ENCODE measurements around the gene SENP2. TPM values are rescaled to one million over a fixed set of nuclear protein-coding genes. Genes with fewer than 3 reads are reported as not detected.
A peak's percentile ranks its signal among the peaks of the same experiment; 100 is the strongest.

Gene SENP2
- total RNA-seq, 3 donors from 2014 or later = 32.0 to 45.2 (median 34.4) TPM

- intact Hi-C loops (cut with DNase I; ENCODE audit: low total_unique reads) = no loop called here
- Histone ChIP-seq H3K4me3 (no peak overlapping the region), H3K36me3 (no peaks in the 10 kb centered on the region), H3K27me3 (no peaks in the 10 kb centered on the region), H3K9me3 (no peaks in the 10 kb centered on the region), H3K4me1 (peaks cover 0 to 5% of the 10 kb centered on the region in 2 donors), H3K27ac (no peak overlapping the region)
- TF ChIP-seq CTCF (IDR thresholded peaks at IDR 0.05) = no peak
- TF ChIP-seq POLR2A (IDR thresholded peaks at IDR 0.05) = no peak
- no peak for TF ChIP-seq POLR2AphosphoS5 (IDR thresholded peaks at IDR 0.05)
- no peak for DNase-seq (ENCODE audit: low spot score in 2 of 2)
Observed at GRCh38 chr3:185582236-185582635, 3.9 kb upstream of the SENP2 start.

GRCh38 chr3:185582871-185583270 lies 3.2 kb upstream of the SENP2 start:
- peaks cover 0 to 6% of the 10 kb centered on the region in 2 donors for H3K4me1 ChIP-seq
- intact Hi-C loops (cut with DNase I; ENCODE audit: low total_unique reads) = no loop called here
- no peak for DNase-seq (ENCODE audit: low spot score in 2 of 2)
- TF ChIP-seq CTCF (IDR thresholded peaks at IDR 0.05) = no peak
- TF ChIP-seq POLR2AphosphoS5 (IDR thresholded peaks at IDR 0.05) = no peak
- TF ChIP-seq POLR2A (IDR thresholded peaks at IDR 0.05) = no peak
- H3K9me3 ChIP-seq = no peaks in the 10 kb centered on the region
- no peaks in the 10 kb centered on the region for H3K36me3 ChIP-seq
- no peaks in the 10 kb centered on the region for H3K27me3 ChIP-seq
- no peak overlapping the region for H3K4me3 ChIP-seq
- no peak overlapping the region for H3K27ac ChIP-seq

- intact Hi-C loops (cut with DNase I; ENCODE audit: low total_unique reads) = no loop called here
- no peak overlapping the region for H3K4me3 ChIP-seq
- H3K27me3 ChIP-seq = no peaks in the 10 kb centered on the region
- H3K27ac ChIP-seq = no peak overlapping the region
- no peaks in the 10 kb centered on the region for H3K36me3 ChIP-seq
- H3K9me3 ChIP-seq = no peaks in the 10 kb centered on the region
- no peak for DNase-seq (ENCODE audit: low spot score in 2 of 2)
- TF ChIP-seq CTCF (IDR thresholded peaks at IDR 0.05) (no peak), POLR2A (IDR thresholded peaks at IDR 0.05) (no peak), POLR2AphosphoS5 (IDR thresholded peaks at IDR 0.05) (no peak)
- H3K4me1 ChIP-seq = peaks cover 0 to 15% of the 10 kb centered on the region in 2 donors
Observed at GRCh38 chr3:185583925-185584324, 2.2 kb upstream of the SENP2 start.

- intact Hi-C loops (cut with DNase I; ENCODE audit: low total_unique reads) = no loop called here
- TF ChIP-seq CTCF (IDR thresholded peaks at IDR 0.05) (no peak), POLR2AphosphoS5 (IDR thresholded peaks at IDR 0.05) (no peak), POLR2A (IDR thresholded peaks at IDR 0.05) (no peak)
- H3K9me3 ChIP-seq = no peaks in the 10 kb centered on the region
Observed at GRCh38 chr3:185584686-185585085, 1.4 kb upstream of the SENP2 start.

GRCh38 chr3:185585518-185585858 lies 607 bp upstream of the SENP2 start:
- TF ChIP-seq POLR2AphosphoS5 (IDR thresholded peaks at IDR 0.05) (no peak), POLR2A (IDR thresholded peaks at IDR 0.05) (no peak), CTCF (IDR thresholded peaks at IDR 0.05) (no peak)
- H3K4me3 ChIP-seq = peak overlapping the region; percentile 70 to 99 (median 94)
- H3K9me3 ChIP-seq = no peaks in the 10 kb centered on the region
- H3K4me1 ChIP-seq = peaks cover 0 to 17% of the 10 kb centered on the region in 2 donors
- H3K27me3 ChIP-seq = no peaks in the 10 kb centered on the region
- peak overlapping the region; percentile 93 to 100 for H3K27ac ChIP-seq
- DNase-seq (ENCODE audit: low spot score in 2 of 2) = no peak
- H3K36me3 ChIP-seq = no peaks in the 10 kb centered on the region
- intact Hi-C loops (cut with DNase I; ENCODE audit: low total_unique reads) = no loop called here

More at GRCh38 chr3:185584686-185585085, 1.4 kb upstream of the SENP2 start:
- Histone ChIP-seq H3K4me1 (peaks cover 0 to 17% of the 10 kb centered on the region in 2 donors), H3K27me3 (no peaks in the 10 kb centered on the region), H3K4me3 (no peak overlapping the region), H3K27ac (no peak overlapping the region), H3K36me3 (no peaks in the 10 kb centered on the region)
- no peak for DNase-seq (ENCODE audit: low spot score in 2 of 2)

All from breast epithelium (tissue), 4 donors.